NB4 (cell line): ENCODE measurements around the gene DYNC1H1.
A peak's percentile ranks its signal among the peaks of the same experiment; 100 is the strongest.

Source experiments
- MYC ChIP-seq: IDR thresholded peaks from 2 replicates; pipeline ENCODE4 v1.6.1; 2011; ENCODE audit warnings: low read depth, low read length
- POLR2A ChIP-seq: IDR thresholded peaks from 2 replicates; pipeline ENCODE4 v1.6.1; 2011; ENCODE audit warnings: mild to moderate bottlenecking; ENCODE audit not compliant: insufficient read length; ENCODE audit errors: extremely low read depth
- TF ChIP-seq, protein P1 (sequence below): IDR thresholded peaks from one replicate; pipeline ENCODE4 v1.5.1; 2012; ENCODE audit warnings: low read depth, low read length

- TF ChIP-seq, protein P1, sequence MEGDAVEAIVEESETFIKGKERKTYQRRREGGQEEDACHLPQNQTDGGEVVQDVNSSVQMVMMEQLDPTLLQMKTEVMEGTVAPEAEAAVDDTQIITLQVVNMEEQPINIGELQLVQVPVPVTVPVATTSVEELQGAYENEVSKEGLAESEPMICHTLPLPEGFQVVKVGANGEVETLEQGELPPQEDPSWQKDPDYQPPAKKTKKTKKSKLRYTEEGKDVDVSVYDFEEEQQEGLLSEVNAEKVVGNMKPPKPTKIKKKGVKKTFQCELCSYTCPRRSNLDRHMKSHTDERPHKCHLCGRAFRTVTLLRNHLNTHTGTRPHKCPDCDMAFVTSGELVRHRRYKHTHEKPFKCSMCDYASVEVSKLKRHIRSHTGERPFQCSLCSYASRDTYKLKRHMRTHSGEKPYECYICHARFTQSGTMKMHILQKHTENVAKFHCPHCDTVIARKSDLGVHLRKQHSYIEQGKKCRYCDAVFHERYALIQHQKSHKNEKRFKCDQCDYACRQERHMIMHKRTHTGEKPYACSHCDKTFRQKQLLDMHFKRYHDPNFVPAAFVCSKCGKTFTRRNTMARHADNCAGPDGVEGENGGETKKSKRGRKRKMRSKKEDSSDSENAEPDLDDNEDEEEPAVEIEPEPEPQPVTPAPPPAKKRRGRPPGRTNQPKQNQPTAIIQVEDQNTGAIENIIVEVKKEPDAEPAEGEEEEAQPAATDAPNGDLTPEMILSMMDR: no peak
- TF ChIP-seq MYC: peak; percentile 69; the same call in 1 of the 2 replicates
- TF ChIP-seq POLR2A: no peak
Observed at GRCh38 chr14:102087762-102088011, 123.3 kb downstream of the DYNC1H1 start.
